HG02759 (cell line): ENCODE measurements around the gene EXOSC6.
A peak's percentile ranks its signal among the peaks of the same experiment; 100 is the strongest.
"Not testable (repeated sequence)": the region's sequence is repeated elsewhere in the genome, so short reads cannot be mapped to it uniquely, and the experiment has no call there.

Experiments
- ATAC-seq: cut with Tn5 transposase; IDR thresholded peaks from one replicate; pipeline ENCODE4 v1.9.1; 2021; ENCODE audit warnings: mild to moderate bottlenecking, moderate library complexity; ENCODE audit not compliant: unreplicated experiment

The EXOSC6 gene

DNA sequence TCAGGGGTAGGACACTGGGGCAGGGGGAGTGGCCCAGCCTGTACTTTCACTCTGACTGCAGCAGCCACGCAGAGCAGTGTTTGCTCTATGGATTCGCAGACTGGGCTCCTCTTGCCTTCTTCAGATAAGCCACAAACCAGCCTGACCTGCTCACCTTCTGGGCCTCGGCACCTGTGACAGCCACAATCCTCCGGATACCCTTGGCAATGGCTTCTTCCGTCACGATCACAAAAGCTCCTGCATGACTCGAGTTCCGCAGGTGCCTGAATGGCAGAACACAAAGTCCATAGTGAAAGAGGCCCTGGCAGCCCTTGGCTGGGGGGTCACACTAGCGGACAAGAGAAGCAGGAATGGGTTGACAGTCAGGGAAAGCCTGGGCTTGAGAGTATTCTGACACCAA, 3.8 kb upstream of the EXOSC6 start:
- ATAC-seq: no peak

DNA sequence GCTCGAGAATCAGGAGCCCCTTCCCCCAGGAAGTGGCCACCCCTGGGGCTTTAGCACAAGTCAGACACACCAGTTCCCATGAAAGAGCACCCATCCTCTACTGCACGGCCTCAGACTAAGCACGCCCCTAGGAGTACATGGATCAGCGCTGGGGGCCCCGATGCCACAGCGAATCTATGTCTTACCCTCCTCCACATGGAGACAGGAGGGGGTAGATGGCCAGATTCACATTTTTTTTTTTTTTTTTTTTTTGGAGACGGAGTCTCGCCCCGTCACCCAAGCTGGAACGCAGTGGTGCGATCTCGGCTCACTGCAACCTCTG, 3.2 kb upstream of the EXOSC6 start:
- ATAC-seq: no peak

GRCh38 chr16:70254180-70254964, 2.6 kb upstream of the EXOSC6 start:
- ATAC-seq: no peak

GRCh38 chr16:70253291-70254106, 1.8 kb upstream of the EXOSC6 start:
- ATAC-seq: no peak

DNA sequence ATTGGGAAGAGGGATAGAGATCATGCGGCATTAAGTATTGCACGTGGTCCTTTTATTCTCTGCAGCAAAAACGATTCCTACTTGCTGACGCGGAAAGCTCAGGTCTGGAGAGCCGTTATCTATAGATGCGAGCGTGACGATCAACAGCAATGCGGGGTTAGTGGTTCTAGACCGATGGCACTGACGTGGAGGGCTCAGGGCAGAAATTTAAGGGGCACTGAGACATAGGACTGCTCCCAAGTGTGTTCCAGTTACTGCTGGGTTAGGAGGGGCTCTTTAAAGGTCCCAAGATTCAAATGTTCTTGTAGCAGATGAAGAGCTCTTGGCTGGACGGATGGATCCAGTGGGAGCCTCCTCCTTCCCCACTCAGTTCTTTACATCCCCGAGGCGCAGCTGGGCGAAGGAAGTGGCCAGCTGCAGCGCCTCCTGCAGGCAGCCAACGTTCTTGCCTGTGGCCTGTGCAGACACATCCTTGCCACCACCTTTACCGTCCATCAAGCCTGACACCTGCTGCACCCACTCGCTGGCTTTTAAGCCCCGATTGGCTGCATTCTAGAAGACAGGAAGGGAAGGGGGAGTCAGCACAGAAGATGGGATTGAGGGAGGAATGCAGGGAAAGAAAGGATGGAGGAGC, 732 bp upstream of the EXOSC6 start:
- ATAC-seq: no peak

DNA sequence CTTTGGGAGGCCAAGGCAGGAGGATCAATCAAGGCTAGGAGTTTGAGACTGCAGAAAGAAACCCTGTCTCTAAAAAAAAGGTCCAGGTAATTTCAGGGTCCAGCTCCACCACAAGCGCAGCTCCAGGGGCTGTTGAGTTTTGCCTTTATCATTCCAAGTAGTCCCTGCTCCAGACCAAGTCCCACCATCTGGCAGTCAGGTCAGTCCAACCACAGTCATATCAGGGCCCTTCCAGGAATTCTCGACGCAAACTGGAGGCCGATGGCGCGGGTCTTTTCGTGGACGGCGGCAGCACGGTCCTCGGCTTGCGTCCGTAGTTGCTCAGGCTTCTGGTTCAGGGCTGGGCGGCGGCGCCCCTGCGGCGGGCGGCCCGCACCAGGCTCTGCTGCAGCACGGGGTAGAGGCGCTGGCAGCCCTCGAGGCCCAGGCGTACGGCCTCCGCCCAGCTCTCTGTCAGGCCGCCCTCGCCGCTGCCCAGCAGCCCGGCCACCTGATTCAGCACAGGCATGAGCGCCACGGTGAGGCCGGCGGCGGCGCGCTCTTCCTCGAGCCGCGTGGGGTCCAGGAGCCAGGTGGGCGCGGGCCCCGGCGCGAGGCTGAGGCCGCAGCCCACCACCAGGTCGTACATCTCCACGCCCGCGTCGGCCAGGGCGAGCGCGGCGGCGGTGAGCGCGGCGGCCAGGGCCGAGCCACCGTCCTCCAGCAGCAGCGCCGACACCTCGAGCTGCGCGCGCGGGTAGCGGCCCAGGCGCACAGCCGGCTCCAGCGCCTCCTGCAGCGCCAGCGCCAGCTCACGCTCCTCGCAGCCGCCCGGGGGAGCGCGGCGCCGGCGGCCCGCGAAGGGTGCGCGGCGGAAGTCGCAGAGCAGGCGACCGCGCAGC, 752 bp downstream of the EXOSC6 start:
- peak; percentile 57 for ATAC-seq

DNA sequence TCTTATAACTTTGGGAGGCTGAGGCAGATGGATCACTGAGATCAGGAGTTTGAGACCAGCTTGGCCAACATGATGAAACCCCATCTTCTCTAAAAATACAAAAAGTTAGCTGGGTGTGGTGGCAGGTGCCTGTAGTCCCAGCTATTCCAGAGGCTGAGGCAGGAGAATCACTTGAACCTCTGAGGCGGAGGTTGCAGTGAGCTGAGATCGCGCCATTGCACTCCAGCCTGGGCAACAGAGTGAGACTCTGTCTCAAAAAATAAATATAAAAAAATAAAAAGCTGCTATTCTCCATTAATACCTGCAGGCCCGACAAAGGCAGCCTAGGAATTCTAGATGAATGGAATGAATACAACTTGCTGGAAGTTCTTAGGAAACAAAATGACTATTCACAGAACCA, 2.0 kb downstream of the EXOSC6 start:
- not testable (repeated sequence) for ATAC-seq

GRCh38 chr16:70238773-70239172, 13.0 kb downstream of the EXOSC6 start:
- ATAC-seq: not testable (repeated sequence)

- not testable (repeated sequence) for ATAC-seq
Measured at GRCh38 chr16:70231831-70232230, 19.9 kb downstream of the EXOSC6 start.

GRCh38 chr16:70226024-70226423, 25.7 kb downstream of the EXOSC6 start:
- ATAC-seq: not testable (repeated sequence)

DNA sequence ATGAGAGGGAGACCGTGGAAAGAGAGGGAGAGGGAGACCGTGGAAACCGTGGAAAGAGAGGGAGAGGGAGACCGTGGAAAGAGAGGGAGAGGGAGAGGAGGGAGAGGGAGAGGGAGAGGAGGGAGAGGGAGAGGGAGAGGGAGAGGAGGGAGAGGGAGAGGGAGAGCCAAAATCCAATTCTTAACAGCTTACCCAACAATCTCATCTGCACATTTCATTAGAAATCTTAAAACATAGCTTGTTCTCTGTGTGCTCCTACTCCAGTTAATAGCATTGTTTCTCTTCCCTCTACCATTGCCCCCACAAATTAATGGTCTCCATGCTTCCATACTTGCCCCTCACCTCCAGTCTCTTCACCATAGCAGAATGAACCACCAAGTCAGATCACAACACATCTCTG, 26.3 kb downstream of the EXOSC6 start:
- not testable (repeated sequence) for ATAC-seq

DNA sequence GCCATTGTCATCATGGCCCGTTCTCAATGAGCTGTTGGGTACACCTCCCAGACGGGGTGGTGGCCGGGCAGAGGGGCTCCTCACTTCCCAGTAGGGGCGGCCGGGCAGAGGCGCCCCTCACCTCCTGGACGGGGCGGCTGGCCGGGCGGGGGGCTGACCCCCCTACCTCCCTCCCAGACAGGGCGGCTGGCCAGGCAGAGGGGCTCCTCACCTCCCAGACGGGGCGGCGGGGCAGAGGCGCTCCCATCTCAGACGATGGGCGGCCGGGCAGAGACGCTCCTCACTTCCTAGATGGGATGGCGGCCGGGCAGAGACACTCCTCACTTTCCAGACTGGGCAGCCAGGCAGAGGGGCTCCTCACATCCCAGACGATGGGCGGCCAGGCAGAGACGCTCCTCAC, 27.1 kb downstream of the EXOSC6 start:
- ATAC-seq: not testable (repeated sequence)

DNA sequence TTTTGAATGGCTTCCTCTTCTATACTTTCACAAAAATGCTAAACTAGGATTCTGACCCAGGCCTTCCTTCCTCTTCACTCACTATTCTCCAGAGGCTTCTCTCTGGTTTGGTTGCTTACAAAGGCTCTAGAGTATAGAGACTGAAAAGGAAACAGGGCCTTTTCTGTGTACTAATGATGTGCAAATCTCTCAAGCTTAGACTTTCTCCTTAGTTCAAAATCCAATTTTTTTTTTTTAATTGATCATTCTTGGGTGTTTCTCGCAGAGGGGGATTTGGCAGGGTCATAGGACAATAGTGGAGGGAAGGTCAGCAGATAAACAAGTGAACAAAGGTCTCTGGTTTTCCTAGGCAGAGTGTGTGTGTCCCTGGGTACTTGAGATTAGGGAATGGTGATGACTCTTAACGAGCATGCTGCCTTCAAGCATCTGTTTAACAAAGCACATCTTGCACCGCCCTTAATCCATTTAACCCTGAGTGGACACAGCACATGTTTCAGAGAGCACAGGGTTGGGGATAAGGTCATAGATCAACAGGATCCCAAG, 27.7 kb downstream of the EXOSC6 start:
- ATAC-seq: not testable (repeated sequence)

- not testable (repeated sequence) for ATAC-seq
Measured at GRCh38 chr16:70223216-70223615, 28.5 kb downstream of the EXOSC6 start.

GRCh38 chr16:70222574-70222973, 29.2 kb downstream of the EXOSC6 start:
- ATAC-seq: not testable (repeated sequence)

DNA sequence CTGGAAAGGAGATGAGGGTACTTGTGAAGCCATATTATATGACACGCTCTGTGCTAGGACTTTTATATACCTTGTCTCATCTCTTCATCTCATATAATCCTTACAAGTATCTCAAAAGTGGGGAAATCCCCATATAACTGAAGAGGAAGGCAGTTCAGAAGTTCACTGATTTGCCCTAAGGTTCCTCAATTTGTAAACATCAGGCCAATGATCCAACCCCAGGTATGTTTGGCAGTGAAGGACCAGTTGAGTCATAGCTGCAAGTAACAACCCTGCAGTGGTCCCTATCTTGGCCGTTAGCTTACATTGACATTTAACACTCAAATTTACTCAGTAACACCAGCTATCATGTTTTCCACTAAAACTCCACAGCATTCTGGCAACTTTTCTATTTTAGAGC, 33.2 kb downstream of the EXOSC6 start:
- not testable (repeated sequence) for ATAC-seq

- ATAC-seq: not testable (repeated sequence)
Measured at GRCh38 chr16:70206382-70206781, 45.4 kb downstream of the EXOSC6 start.

GRCh38 chr16:70204668-70205405, 46.9 kb downstream of the EXOSC6 start:
- ATAC-seq: not testable (repeated sequence)

- ATAC-seq: not testable (repeated sequence)
Measured at GRCh38 chr16:70204010-70204409, 47.7 kb downstream of the EXOSC6 start.

DNA sequence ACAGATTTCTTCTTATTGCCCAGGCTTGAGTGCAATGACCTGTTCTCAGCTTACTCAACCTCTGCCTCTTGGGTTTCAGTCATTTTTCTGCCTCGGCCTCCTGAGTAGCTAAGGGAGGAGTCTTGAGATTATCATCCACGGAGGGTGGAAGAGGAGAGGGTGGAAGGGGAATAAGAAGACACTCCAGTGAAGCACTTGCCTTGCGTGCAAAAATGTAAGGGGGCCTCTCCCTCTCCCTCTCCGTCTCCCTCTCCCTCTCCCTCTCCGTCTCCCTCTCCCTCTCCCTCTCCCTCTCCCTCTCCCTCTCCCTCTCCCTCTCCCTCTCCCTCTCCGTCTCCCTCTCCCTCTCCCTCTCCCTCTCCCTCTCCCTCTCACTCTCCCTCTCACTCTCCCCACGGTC, 48.2 kb downstream of the EXOSC6 start:
- ATAC-seq: not testable (repeated sequence)
